Astrocyte (in vitro differentiated cells and primary cell): ENCODE data around the gene OLIG1. TPM values are rescaled to one million over a fixed set of nuclear protein-coding genes. Genes with fewer than 3 reads are reported as not detected.

ENCODE experiments used
- DNase-seq: peaks from one replicate; pipeline ENCODE4 v3.0.0-alpha.2; 2010; ENCODE audit warnings: low read depth
- FAIRE-seq: peaks from 2 replicates; lab custom pipeline; 2011; peaks lifted over from hg19 to GRCh38; lab: Jason Lieb, UNC
- H2AFZ ChIP-seq: 2 replicates; pipeline ENCODE4 v1.6.0; 2012; ENCODE audit warnings: low read depth, low read length, inconsistent platforms
- H3K27ac ChIP-seq: 2 replicates; pipeline ENCODE4 v1.5.1; 2011; ENCODE audit warnings: low read depth, low read length, inconsistent platforms
- H3K27me3 ChIP-seq: 2 replicates; pipeline ENCODE4 v1.6.0; 2011; ENCODE audit warnings: low read length, inconsistent platforms; ENCODE audit not compliant: insufficient read depth
- H3K36me3 ChIP-seq: 2 replicates; pipeline ENCODE4 v1.5.1; 2011; ENCODE audit warnings: low read length, inconsistent platforms; ENCODE audit not compliant: insufficient read depth
- H3K4me1 ChIP-seq: 2 replicates; pipeline ENCODE4 v1.5.1; 2011; ENCODE audit warnings: low read length, inconsistent platforms; ENCODE audit not compliant: insufficient read depth
- H3K4me2 ChIP-seq: 2 replicates; pipeline ENCODE4 v1.6.0; 2012; ENCODE audit warnings: low read length, inconsistent platforms
- H3K4me3 ChIP-seq: 2 replicates; pipeline ENCODE4 v1.5.1; 2011; ENCODE audit warnings: low read depth, mild to moderate bottlenecking, low read length, inconsistent platforms; ENCODE audit not compliant: insufficient read depth
- H3K79me2 ChIP-seq: 2 replicates; pipeline ENCODE4 v1.6.0; 2012; ENCODE audit warnings: mild to moderate bottlenecking, low read length, inconsistent platforms; ENCODE audit not compliant: insufficient read depth
- H3K9ac ChIP-seq: 2 replicates; pipeline ENCODE4 v1.6.0; 2012; ENCODE audit warnings: mild to moderate bottlenecking, low read length, inconsistent platforms
- H3K9me3 ChIP-seq: 2 replicates; pipeline ENCODE4 v1.5.1; 2012; ENCODE audit warnings: low read depth, mild to moderate bottlenecking, low read length, inconsistent platforms; ENCODE audit not compliant: insufficient read depth
- H4K20me1 ChIP-seq: 2 replicates; pipeline ENCODE4 v1.6.0; 2012; ENCODE audit warnings: low read length, inconsistent platforms; ENCODE audit not compliant: insufficient read depth
- H3K27ac Mint-ChIP-seq: one replicate; pipeline ENCODE4 v1.8.0; 2021; ENCODE audit warnings: mild to moderate bottlenecking, mixed read lengths; ENCODE audit not compliant: unreplicated experiment
- H3K27me3 Mint-ChIP-seq: one replicate; pipeline ENCODE4 v1.8.0; 2021; ENCODE audit warnings: low read depth, mixed read lengths; ENCODE audit not compliant: unreplicated experiment
- H3K36me3 Mint-ChIP-seq: one replicate; pipeline ENCODE4 v1.8.0; 2021; ENCODE audit warnings: low read depth, mixed read lengths; ENCODE audit not compliant: unreplicated experiment
- H3K4me1 Mint-ChIP-seq: one replicate; pipeline ENCODE4 v1.8.0; 2021; ENCODE audit warnings: low read depth, mixed read lengths; ENCODE audit not compliant: unreplicated experiment
- H3K4me3 Mint-ChIP-seq: one replicate; pipeline ENCODE4 v1.8.0; 2021; ENCODE audit warnings: mild to moderate bottlenecking, moderate library complexity, mixed read lengths; ENCODE audit not compliant: unreplicated experiment
- H3K9me3 Mint-ChIP-seq: one replicate; pipeline ENCODE4 v1.8.0; 2021; ENCODE audit warnings: mild to moderate bottlenecking, mixed read lengths; ENCODE audit not compliant: unreplicated experiment
- EZH2 ChIP-seq: IDR thresholded peaks from 2 replicates; pipeline ENCODE4 v1.6.1; 2012; ENCODE audit warnings: mild to moderate bottlenecking, low read length, inconsistent platforms; ENCODE audit not compliant: insufficient read depth
- total RNA-seq: library from RNA; stranded (reverse); gene quantifications from 2 replicates; pipeline ENCODE4 v1.2.1, GENCODE V29; 2021
- TF ChIP-seq, protein P1 (sequence below): IDR thresholded peaks from 2 replicates; pipeline ENCODE4 v1.5.1; 2011; ENCODE audit warnings: low read depth, mild to moderate bottlenecking, inconsistent platforms, low read length, moderate library complexity; ENCODE audit not compliant: insufficient read depth

OLIG1 gene
- total RNA-seq, 1 donor from 2014 or later: not detected

DNA sequence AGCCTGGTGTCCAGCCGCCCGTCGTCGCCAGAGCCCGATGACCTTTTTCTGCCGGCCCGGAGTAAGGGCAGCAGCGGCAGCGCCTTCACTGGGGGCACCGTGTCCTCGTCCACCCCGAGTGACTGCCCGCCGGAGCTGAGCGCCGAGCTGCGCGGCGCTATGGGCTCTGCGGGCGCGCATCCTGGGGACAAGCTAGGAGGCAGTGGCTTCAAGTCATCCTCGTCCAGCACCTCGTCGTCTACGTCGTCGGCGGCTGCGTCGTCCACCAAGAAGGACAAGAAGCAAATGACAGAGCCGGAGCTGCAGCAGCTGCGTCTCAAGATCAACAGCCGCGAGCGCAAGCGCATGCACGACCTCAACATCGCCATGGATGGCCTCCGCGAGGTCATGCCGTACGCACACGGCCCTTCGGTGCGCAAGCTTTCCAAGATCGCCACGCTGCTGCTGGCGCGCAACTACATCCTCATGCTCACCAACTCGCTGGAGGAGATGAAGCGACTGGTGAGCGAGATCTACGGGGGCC, 43.0 kb upstream of the OLIG1 start:
- Histone ChIP-seq H3K9me3 (peaks cover 10% of the 10 kb centered on the region), H2AFZ (no peak overlapping the region), H3K4me3 (no peak overlapping the region), H3K27me3 (peaks cover 92% of the 10 kb centered on the region), H3K4me2 (no peak overlapping the region), H3K79me2 (no peaks in the 10 kb centered on the region), H3K4me1 (no peaks in the 10 kb centered on the region), H3K9ac (no peak overlapping the region), H3K27ac (no peak overlapping the region), H3K36me3 (no peaks in the 10 kb centered on the region), H4K20me1 (peaks cover 18% of the 10 kb centered on the region)
- peaks cover 51% of the 10 kb centered on the region for H3K27me3 Mint-ChIP-seq
- FAIRE-seq: no peak
- peaks cover 6% of the 10 kb centered on the region for H3K36me3 Mint-ChIP-seq
- H3K4me1 Mint-ChIP-seq: no peaks in the 10 kb centered on the region
- peak; percentile 12 for DNase-seq
- peak; percentile 80 for TF ChIP-seq EZH2
- TF ChIP-seq, protein P1, sequence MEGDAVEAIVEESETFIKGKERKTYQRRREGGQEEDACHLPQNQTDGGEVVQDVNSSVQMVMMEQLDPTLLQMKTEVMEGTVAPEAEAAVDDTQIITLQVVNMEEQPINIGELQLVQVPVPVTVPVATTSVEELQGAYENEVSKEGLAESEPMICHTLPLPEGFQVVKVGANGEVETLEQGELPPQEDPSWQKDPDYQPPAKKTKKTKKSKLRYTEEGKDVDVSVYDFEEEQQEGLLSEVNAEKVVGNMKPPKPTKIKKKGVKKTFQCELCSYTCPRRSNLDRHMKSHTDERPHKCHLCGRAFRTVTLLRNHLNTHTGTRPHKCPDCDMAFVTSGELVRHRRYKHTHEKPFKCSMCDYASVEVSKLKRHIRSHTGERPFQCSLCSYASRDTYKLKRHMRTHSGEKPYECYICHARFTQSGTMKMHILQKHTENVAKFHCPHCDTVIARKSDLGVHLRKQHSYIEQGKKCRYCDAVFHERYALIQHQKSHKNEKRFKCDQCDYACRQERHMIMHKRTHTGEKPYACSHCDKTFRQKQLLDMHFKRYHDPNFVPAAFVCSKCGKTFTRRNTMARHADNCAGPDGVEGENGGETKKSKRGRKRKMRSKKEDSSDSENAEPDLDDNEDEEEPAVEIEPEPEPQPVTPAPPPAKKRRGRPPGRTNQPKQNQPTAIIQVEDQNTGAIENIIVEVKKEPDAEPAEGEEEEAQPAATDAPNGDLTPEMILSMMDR: no peak
- H3K9me3 Mint-ChIP-seq: peaks cover 6% of the 10 kb centered on the region
- peak overlapping the region; percentile 91 for H3K4me3 Mint-ChIP-seq
- no peak overlapping the region for H3K27ac Mint-ChIP-seq

DNA sequence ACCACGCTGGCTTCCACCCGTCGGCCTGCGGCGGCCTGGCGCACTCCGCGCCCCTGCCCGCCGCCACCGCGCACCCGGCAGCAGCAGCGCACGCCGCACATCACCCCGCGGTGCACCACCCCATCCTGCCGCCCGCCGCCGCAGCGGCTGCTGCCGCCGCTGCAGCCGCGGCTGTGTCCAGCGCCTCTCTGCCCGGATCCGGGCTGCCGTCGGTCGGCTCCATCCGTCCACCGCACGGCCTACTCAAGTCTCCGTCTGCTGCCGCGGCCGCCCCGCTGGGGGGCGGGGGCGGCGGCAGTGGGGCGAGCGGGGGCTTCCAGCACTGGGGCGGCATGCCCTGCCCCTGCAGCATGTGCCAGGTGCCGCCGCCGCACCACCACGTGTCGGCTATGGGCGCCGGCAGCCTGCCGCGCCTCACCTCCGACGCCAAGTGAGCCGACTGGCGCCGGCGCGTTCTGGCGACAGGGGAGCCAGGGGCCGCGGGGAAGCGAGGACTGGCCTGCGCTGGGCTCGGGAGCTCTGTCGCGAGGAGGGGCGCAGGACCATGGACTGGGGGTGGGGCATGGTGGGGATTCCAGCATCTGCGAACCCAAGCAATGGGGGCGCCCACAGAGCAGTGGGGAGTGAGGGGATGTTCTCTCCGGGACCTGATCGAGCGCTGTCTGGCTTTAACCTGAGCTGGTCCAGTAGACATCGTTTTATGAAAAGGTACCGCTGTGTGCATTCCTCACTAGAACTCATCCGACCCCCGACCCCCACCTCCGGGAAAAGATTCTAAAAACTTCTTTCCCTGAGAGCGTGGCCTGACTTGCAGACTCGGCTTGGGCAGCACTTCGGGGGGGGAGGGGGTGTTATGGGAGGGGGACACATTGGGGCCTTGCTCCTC, 42.3 kb upstream of the OLIG1 start:
- Mint-ChIP-seq H3K27ac (no peak overlapping the region), H3K36me3 (peaks cover 6% of the 10 kb centered on the region), H3K27me3 (peaks cover 52% of the 10 kb centered on the region), H3K4me3 (no peak overlapping the region), H3K4me1 (no peaks in the 10 kb centered on the region), H3K9me3 (peaks cover 6% of the 10 kb centered on the region)
- H3K4me1 ChIP-seq: no peaks in the 10 kb centered on the region
- peak; percentile 93 for TF ChIP-seq EZH2
- TF ChIP-seq, protein P1: no peak
- H3K27ac ChIP-seq: no peak overlapping the region
- H3K36me3 ChIP-seq: no peaks in the 10 kb centered on the region
- H3K27me3 ChIP-seq: peaks cover 92% of the 10 kb centered on the region
- H3K4me2 ChIP-seq: no peak overlapping the region
- no peaks in the 10 kb centered on the region for H3K79me2 ChIP-seq
- no peak for DNase-seq
- FAIRE-seq: no peak
- H3K4me3 ChIP-seq: no peak overlapping the region
- H3K9ac ChIP-seq: no peak overlapping the region
- no peak overlapping the region for H2AFZ ChIP-seq
- H3K9me3 ChIP-seq: peaks cover 10% of the 10 kb centered on the region
- H4K20me1 ChIP-seq: peaks cover 14% of the 10 kb centered on the region

DNA sequence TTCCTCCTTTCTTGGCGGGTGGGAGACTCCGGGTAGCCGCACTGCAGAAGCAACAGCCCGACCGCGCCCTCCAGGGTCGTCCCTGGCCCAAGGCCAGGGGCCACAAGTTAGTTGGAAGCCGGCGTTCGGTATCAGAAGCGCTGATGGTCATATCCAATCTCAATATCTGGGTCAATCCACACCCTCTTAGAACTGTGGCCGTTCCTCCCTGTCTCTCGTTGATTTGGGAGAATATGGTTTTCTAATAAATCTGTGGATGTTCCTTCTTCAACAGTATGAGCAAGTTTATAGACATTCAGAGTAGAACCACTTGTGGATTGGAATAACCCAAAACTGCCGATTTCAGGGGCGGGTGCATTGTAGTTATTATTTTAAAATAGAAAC, 41.7 kb upstream of the OLIG1 start:
- peaks cover 5% of the 10 kb centered on the region for H3K36me3 Mint-ChIP-seq
- Histone ChIP-seq H3K9me3 (peaks cover 10% of the 10 kb centered on the region), H2AFZ (no peak overlapping the region), H3K27ac (no peak overlapping the region), H3K79me2 (no peaks in the 10 kb centered on the region), H3K27me3 (peaks cover 93% of the 10 kb centered on the region), H3K4me1 (no peaks in the 10 kb centered on the region), H3K9ac (no peak overlapping the region), H3K4me3 (no peak overlapping the region), H3K36me3 (no peaks in the 10 kb centered on the region), H4K20me1 (peaks cover 14% of the 10 kb centered on the region), H3K4me2 (no peak overlapping the region)
- no peak overlapping the region for H3K4me3 Mint-ChIP-seq
- H3K27me3 Mint-ChIP-seq: peaks cover 52% of the 10 kb centered on the region
- no peaks in the 10 kb centered on the region for H3K4me1 Mint-ChIP-seq
- H3K9me3 Mint-ChIP-seq: peaks cover 6% of the 10 kb centered on the region
- no peak for DNase-seq
- peak; percentile 4 for TF ChIP-seq EZH2
- TF ChIP-seq, protein P1: no peak
- no peak for FAIRE-seq
- H3K27ac Mint-ChIP-seq: peak overlapping the region; percentile 69
